Fibroblast of lung (primary cell): ENCODE measurements around the gene SPPL3. TPM values are rescaled to one million over a fixed set of nuclear protein-coding genes. Genes with fewer than 3 reads are reported as not detected.

Experiments
- DNase-seq, 2 donors: peaks; one replicate each; pipeline versions ENCODE4 v3.0.0 to v3.0.0-alpha.2; 2010; ENCODE audit warnings: low read depth in 2 of 2
- H2AFZ ChIP-seq: 2 replicates; pipeline ENCODE4 v1.5.1; 2012; ENCODE audit warnings: low read length, control low read depth, inconsistent platforms
- H3K27ac ChIP-seq: 2 replicates; pipeline ENCODE4 v1.5.1; 2011; ENCODE audit warnings: low read length, control low read depth; ENCODE audit not compliant: insufficient read depth
- H3K27me3 ChIP-seq: 2 replicates; pipeline ENCODE4 v1.5.1; 2011; ENCODE audit warnings: mild to moderate bottlenecking, low read length; ENCODE audit not compliant: control insufficient read depth, insufficient read depth
- H3K36me3 ChIP-seq: 2 replicates; pipeline ENCODE4 v1.5.1; 2011; ENCODE audit warnings: low read length; ENCODE audit not compliant: control insufficient read depth, insufficient read depth
- H3K4me1 ChIP-seq: 2 replicates; pipeline ENCODE4 v1.5.1; 2011; ENCODE audit warnings: low read length; ENCODE audit not compliant: control insufficient read depth, insufficient read depth; ENCODE audit errors: extremely low read depth
- H3K4me2 ChIP-seq: 2 replicates; pipeline ENCODE4 v1.5.1; 2011; ENCODE audit warnings: low read length, control low read depth; ENCODE audit not compliant: insufficient read depth; ENCODE audit errors: extremely low read depth
- H3K4me3 ChIP-seq, 4 experiments: fragments of 200-600 bp in 1 of 4; sonication (generic) in 1 of 4; replicated peaks in 1 of 4; 2 replicates each; pipeline ENCODE4 v1.5.1; 2011 to 2016; ENCODE audit warnings: low read length in 4 of 4, low read depth in 3 of 4, mild to moderate bottlenecking in 3 of 4, control low read depth in 2 of 4, inconsistent platforms in 1 of 4, mixed read lengths in 1 of 4; ENCODE audit not compliant: insufficient read depth in 1 of 4; ENCODE audit errors: control extremely low read depth in 1 of 4
- H3K79me2 ChIP-seq: 2 replicates; pipeline ENCODE4 v1.5.1; 2012; ENCODE audit warnings: mild to moderate bottlenecking, low read length, inconsistent platforms; ENCODE audit not compliant: control insufficient read depth, insufficient read depth
- H3K9ac ChIP-seq: 2 replicates; pipeline ENCODE4 v1.5.1; 2011; ENCODE audit warnings: mild to moderate bottlenecking, low read length, control low read depth; ENCODE audit not compliant: insufficient read depth
- H3K9me3 ChIP-seq: 2 replicates; pipeline ENCODE4 v1.5.1; 2012; ENCODE audit warnings: low read depth, low read length; ENCODE audit not compliant: control insufficient read depth, insufficient read depth
- H4K20me1 ChIP-seq: 2 replicates; pipeline ENCODE4 v1.5.1; 2011; ENCODE audit warnings: low read length; ENCODE audit not compliant: control insufficient read depth, insufficient read depth; ENCODE audit errors: extremely low read depth
- EZH2 ChIP-seq: IDR thresholded peaks from 2 replicates; pipeline ENCODE4 v1.5.1; 2012; ENCODE audit warnings: low read length, control low read depth, mild to moderate bottlenecking; ENCODE audit errors: missing control alignments
- polyA plus RNA-seq, 2 donors: library from polyadenylated mRNA; depleted of rRNA in 1 of 2; stranded (reverse) in 1 of 2; unstranded in 1 of 2; fragments of >200 nt; gene quantifications; 2 replicates each; pipeline ENCODE4 v1.2.1, GENCODE V29; 2011 to 2012; ENCODE audit warnings: missing spikeins in 1 of 2
- total RNA-seq: library from RNA; depleted of rRNA; stranded (reverse); fragments of >200 nt; gene quantifications from 2 replicates; pipeline ENCODE4 v1.2.1, GENCODE V29; 2014
- TF ChIP-seq, protein P1 (sequence below), 2 donors: IDR thresholded peaks in 1 of 2; conservative IDR thresholded peaks in 1 of 2; 1 replicate in 1 of 2; 2 replicates in 1 of 2; pipeline ENCODE4 v1.5.1; 2011 to 2012; ENCODE audit warnings: low read length in 2 of 2, control low read depth in 1 of 2, inconsistent platforms in 1 of 2, low read depth in 1 of 2, mild to moderate bottlenecking in 1 of 2

The SPPL3 gene
- total and polyA plus RNA-seq, 2 donors (not counting 1 experiment from before 2014, with no cell fraction given): 7.1 to 41.4 TPM

GRCh38 chr12:120820884-120821510, 83.2 kb downstream of the SPPL3 start:
- H3K4me1 ChIP-seq: no peaks in the 10 kb centered on the region
- no peak overlapping the region for H3K4me3 ChIP-seq
- H4K20me1 ChIP-seq: no peaks in the 10 kb centered on the region
- no peak overlapping the region for H2AFZ ChIP-seq
- no peak overlapping the region for H3K4me2 ChIP-seq
- no peak overlapping the region for H3K9ac ChIP-seq
- no peaks in the 10 kb centered on the region for H3K27me3 ChIP-seq
- no peaks in the 10 kb centered on the region for H3K9me3 ChIP-seq
- TF ChIP-seq, protein P1, sequence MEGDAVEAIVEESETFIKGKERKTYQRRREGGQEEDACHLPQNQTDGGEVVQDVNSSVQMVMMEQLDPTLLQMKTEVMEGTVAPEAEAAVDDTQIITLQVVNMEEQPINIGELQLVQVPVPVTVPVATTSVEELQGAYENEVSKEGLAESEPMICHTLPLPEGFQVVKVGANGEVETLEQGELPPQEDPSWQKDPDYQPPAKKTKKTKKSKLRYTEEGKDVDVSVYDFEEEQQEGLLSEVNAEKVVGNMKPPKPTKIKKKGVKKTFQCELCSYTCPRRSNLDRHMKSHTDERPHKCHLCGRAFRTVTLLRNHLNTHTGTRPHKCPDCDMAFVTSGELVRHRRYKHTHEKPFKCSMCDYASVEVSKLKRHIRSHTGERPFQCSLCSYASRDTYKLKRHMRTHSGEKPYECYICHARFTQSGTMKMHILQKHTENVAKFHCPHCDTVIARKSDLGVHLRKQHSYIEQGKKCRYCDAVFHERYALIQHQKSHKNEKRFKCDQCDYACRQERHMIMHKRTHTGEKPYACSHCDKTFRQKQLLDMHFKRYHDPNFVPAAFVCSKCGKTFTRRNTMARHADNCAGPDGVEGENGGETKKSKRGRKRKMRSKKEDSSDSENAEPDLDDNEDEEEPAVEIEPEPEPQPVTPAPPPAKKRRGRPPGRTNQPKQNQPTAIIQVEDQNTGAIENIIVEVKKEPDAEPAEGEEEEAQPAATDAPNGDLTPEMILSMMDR (conservative IDR thresholded peaks at IDR 0.05 in 1 of 2, IDR thresholded peaks at IDR 0.05 in 1 of 2; ENCODE audit: low read depth in 1 of 2, low read length in 2 of 2): no peak
- no peak for TF ChIP-seq EZH2
- no peaks in the 10 kb centered on the region for H3K79me2 ChIP-seq
- H3K36me3 ChIP-seq: no peaks in the 10 kb centered on the region
- DNase-seq: no peak
- H3K27ac ChIP-seq: no peak overlapping the region

GRCh38 chr12:120818416-120818815, 85.7 kb downstream of the SPPL3 start:
- H3K4me1 ChIP-seq: no peaks in the 10 kb centered on the region
- DNase-seq: no peak
- no peak overlapping the region for H3K4me2 ChIP-seq
- H3K9ac ChIP-seq: no peak overlapping the region
- H4K20me1 ChIP-seq: no peaks in the 10 kb centered on the region
- H3K27me3 ChIP-seq: no peaks in the 10 kb centered on the region
- no peak overlapping the region for H2AFZ ChIP-seq
- H3K27ac ChIP-seq: no peak overlapping the region
- H3K36me3 ChIP-seq: no peaks in the 10 kb centered on the region
- H3K4me3 ChIP-seq: no peak overlapping the region
- no peaks in the 10 kb centered on the region for H3K79me2 ChIP-seq
- no peak for TF ChIP-seq EZH2
- TF ChIP-seq, protein P1 (conservative IDR thresholded peaks at IDR 0.05 in 1 of 2, IDR thresholded peaks at IDR 0.05 in 1 of 2; ENCODE audit: low read depth in 1 of 2, low read length in 2 of 2): no peak
- H3K9me3 ChIP-seq: no peaks in the 10 kb centered on the region

- Histone ChIP-seq H3K4me2 (no peak overlapping the region), H4K20me1 (no peaks in the 10 kb centered on the region), H2AFZ (no peak overlapping the region), H3K27me3 (no peaks in the 10 kb centered on the region), H3K4me1 (no peaks in the 10 kb centered on the region), H3K27ac (no peak overlapping the region), H3K36me3 (no peaks in the 10 kb centered on the region), H3K9ac (no peak overlapping the region), H3K9me3 (no peaks in the 10 kb centered on the region), H3K79me2 (no peaks in the 10 kb centered on the region), H3K4me3 (no peak overlapping the region)
- no peak for TF ChIP-seq EZH2
- TF ChIP-seq, protein P1 (conservative IDR thresholded peaks at IDR 0.05 in 1 of 2, IDR thresholded peaks at IDR 0.05 in 1 of 2; ENCODE audit: low read depth in 1 of 2, low read length in 2 of 2): no peak
- no peak for DNase-seq
Measured at GRCh38 chr12:120817559-120818330, 86.4 kb downstream of the SPPL3 start.
